Fibroblast of lung (primary cell): ENCODE measurements around the gene PAM.

Experiments
- CTCF ChIP-seq, 2 donors: IDR thresholded peaks in 1 of 2; conservative IDR thresholded peaks in 1 of 2; 1 replicate in 1 of 2; 2 replicates in 1 of 2; pipeline ENCODE4 v1.5.1; 2011 to 2012; ENCODE audit warnings: low read length in 2 of 2, control low read depth in 1 of 2, inconsistent platforms in 1 of 2, low read depth in 1 of 2, mild to moderate bottlenecking in 1 of 2
- EZH2 ChIP-seq: IDR thresholded peaks from 2 replicates; pipeline ENCODE4 v1.5.1; 2012; ENCODE audit warnings: low read length, control low read depth, mild to moderate bottlenecking; ENCODE audit errors: missing control alignments

DNA sequence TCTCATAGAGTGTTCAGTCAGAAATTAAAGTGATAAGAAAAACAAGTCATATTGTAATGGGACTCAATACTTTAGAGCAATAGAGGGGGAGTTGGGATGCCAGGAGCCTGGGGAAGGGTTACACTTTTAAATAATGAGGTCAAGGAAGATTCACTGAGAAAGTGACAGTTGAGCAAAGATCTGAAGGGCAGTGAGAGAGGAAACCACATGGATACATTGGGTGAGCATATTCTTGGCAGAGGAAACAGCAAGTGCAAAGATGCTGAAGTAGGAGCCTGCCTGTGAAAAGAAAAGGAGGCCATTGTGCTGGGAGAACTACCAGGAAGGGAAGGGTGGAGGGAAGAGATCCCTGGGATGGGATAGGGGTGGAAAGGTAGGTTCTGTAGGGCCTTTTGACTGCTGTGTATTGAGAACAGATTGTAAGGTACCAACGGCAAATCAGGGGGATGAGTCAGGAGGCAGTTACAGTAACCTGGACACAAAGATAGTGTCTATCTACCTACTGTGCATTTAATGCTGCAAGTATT lies 79.4 kb downstream of the PAM start:
- no peak for TF ChIP-seq CTCF (conservative IDR thresholded peaks at IDR 0.05 in 1 of 2, IDR thresholded peaks at IDR 0.05 in 1 of 2; ENCODE audit: low read depth in 1 of 2, low read length in 2 of 2)
- no peak for TF ChIP-seq EZH2
